ENCODE measurements around the gene C14orf180.

Gene C14orf180

GRCh38 chr14:104561632-104562495 lies 17.7 kb upstream of the C14orf180 start:
- no peak for DNase-seq

- no peak for DNase-seq
Measured at GRCh38 chr14:104562606-104563005, 17.0 kb upstream of the C14orf180 start.

GRCh38 chr14:104563191-104563741 lies 16.3 kb upstream of the C14orf180 start:
- no peak for DNase-seq

- DNase-seq = peak; percentile 66
Measured at GRCh38 chr14:104563742-104564615, 15.6 kb upstream of the C14orf180 start.

- DNase-seq = no peak
Measured at GRCh38 chr14:104564744-104565679, 14.6 kb upstream of the C14orf180 start.

- no peak for DNase-seq
Measured at GRCh38 chr14:104567141-104567956, 12.2 kb upstream of the C14orf180 start.

GRCh38 chr14:104567957-104568225 lies 11.7 kb upstream of the C14orf180 start:
- DNase-seq = no peak

- DNase-seq = no peak
Measured at GRCh38 chr14:104568620-104569019, 10.9 kb upstream of the C14orf180 start.

- no peak for DNase-seq
Measured at GRCh38 chr14:104569435-104569834, 10.1 kb upstream of the C14orf180 start.

GRCh38 chr14:104571246-104571645 lies 8.3 kb upstream of the C14orf180 start:
- no peak for DNase-seq

GRCh38 chr14:104572024-104572626 lies 7.4 kb upstream of the C14orf180 start:
- no peak for DNase-seq

GRCh38 chr14:104572668-104573067 lies 6.9 kb upstream of the C14orf180 start:
- DNase-seq = no peak

- no peak for DNase-seq
Measured at GRCh38 chr14:104573930-104574329, 5.6 kb upstream of the C14orf180 start.

- no peak for DNase-seq
Measured at GRCh38 chr14:104574536-104574935, 5.0 kb upstream of the C14orf180 start.

GRCh38 chr14:104574978-104575583 lies 4.5 kb upstream of the C14orf180 start:
- DNase-seq = no peak

GRCh38 chr14:104576232-104576969 lies 3.2 kb upstream of the C14orf180 start:
- DNase-seq = no peak

GRCh38 chr14:104576970-104577332 lies 2.6 kb upstream of the C14orf180 start:
- no peak for DNase-seq

- DNase-seq = no peak
Measured at GRCh38 chr14:104577426-104577825, 2.1 kb upstream of the C14orf180 start.

- no peak for DNase-seq
Measured at GRCh38 chr14:104577847-104578301, 1.7 kb upstream of the C14orf180 start.

- no peak for DNase-seq
Measured at GRCh38 chr14:104578321-104578720, 1.2 kb upstream of the C14orf180 start.
